Neural progenitor cell (in vitro differentiated cells): Measurements from ENCODE around the gene RNF11. TPM values are rescaled to one million over a fixed set of nuclear protein-coding genes. Genes with fewer than 3 reads are reported as not detected.

Source experiments
- DNase-seq: peaks from one replicate; pipeline ENCODE4 v3.0.0-alpha.2; 2016; ENCODE audit warnings: low spot score
- H2AFZ ChIP-seq: fragments of 200-600 bp; sonication (generic); replicated peaks from 2 replicates; pipeline ENCODE4 v1.6.1; 2016; ENCODE audit warnings: antibody characterized with exemption
- H3F3A ChIP-seq: fragments of 200-600 bp; sonication (generic); 2 replicates; pipeline ENCODE4 v1.6.1; 2016; ENCODE audit warnings: antibody characterized with exemption, low read depth
- H3K27ac ChIP-seq: fragments of 200-600 bp; sonication (generic); 2 replicates; pipeline ENCODE4 v1.5.1; 2016; ENCODE audit warnings: mild to moderate bottlenecking
- H3K27me3 ChIP-seq: fragments of 200-600 bp; sonication (generic); 2 replicates; pipeline ENCODE4 v1.6.1; 2016; ENCODE audit warnings: mild to moderate bottlenecking, moderate library complexity
- H3K36me3 ChIP-seq: fragments of 200-600 bp; sonication (generic); 2 replicates; pipeline ENCODE4 v1.5.1; 2016
- H3K4me1 ChIP-seq: fragments of 200-600 bp; sonication (generic); 2 replicates; pipeline ENCODE4 v1.6.1; 2016; ENCODE audit warnings: mixed run types
- H3K4me2 ChIP-seq: fragments of 200-600 bp; sonication (generic); 2 replicates; pipeline ENCODE4 v1.6.1; 2016
- H3K4me3 ChIP-seq: fragments of 200-600 bp; sonication (generic); 2 replicates; pipeline ENCODE4 v1.5.1; 2016
- H3K79me2 ChIP-seq: fragments of 200-600 bp; sonication (generic); 2 replicates; pipeline ENCODE4 v1.6.1; 2016; ENCODE audit warnings: low read depth
- H3K9ac ChIP-seq: fragments of 200-600 bp; sonication (generic); 2 replicates; pipeline ENCODE4 v1.6.1; 2016
- H3K9me3 ChIP-seq: fragments of 200-600 bp; sonication (generic); 2 replicates; pipeline ENCODE4 v1.5.1; 2016; ENCODE audit warnings: low read depth
- H4K20me1 ChIP-seq: fragments of 200-600 bp; sonication (generic); 2 replicates; pipeline ENCODE4 v1.6.1; 2016; ENCODE audit warnings: low read depth
- H3K27ac Mint-ChIP-seq: 3 replicates; pipeline ENCODE4 v1.8.0; 2021; ENCODE audit warnings: mixed read lengths
- H3K27me3 Mint-ChIP-seq: 2 replicates; pipeline ENCODE4 v1.8.0; 2022; ENCODE audit warnings: low read depth, mild to moderate bottlenecking, inconsistent platforms, moderate library complexity, mixed read lengths; ENCODE audit not compliant: insufficient read depth
- H3K36me3 Mint-ChIP-seq: 3 replicates; pipeline ENCODE4 v1.8.0; 2021; ENCODE audit warnings: mixed read lengths
- H3K4me1 Mint-ChIP-seq: 3 replicates; pipeline ENCODE4 v1.8.0; 2021; ENCODE audit warnings: mixed read lengths
- H3K4me3 Mint-ChIP-seq: 3 replicates; pipeline ENCODE4 v1.8.0; 2021; ENCODE audit warnings: mild to moderate bottlenecking, moderate library complexity, mixed read lengths
- H3K9me3 Mint-ChIP-seq: 3 replicates; pipeline ENCODE4 v1.8.0; 2020; ENCODE audit warnings: mixed read lengths
- CTCF ChIP-seq: fragments of 200-600 bp; sonication (generic); IDR thresholded peaks from 2 replicates; pipeline ENCODE4 v1.5.1; 2017; ENCODE audit warnings: antibody characterized with exemption, mild to moderate bottlenecking
- EZH2 ChIP-seq: fragments of 200-600 bp; sonication (generic); IDR thresholded peaks from 2 replicates; pipeline ENCODE4 v1.6.1; 2017; ENCODE audit warnings: antibody characterized with exemption, mild to moderate bottlenecking, moderate library complexity
- EZH2phosphoT487 ChIP-seq: fragments of 200-600 bp; sonication (generic); IDR thresholded peaks from 2 replicates; pipeline ENCODE4 v1.6.1; 2017; ENCODE audit warnings: antibody characterized with exemption
- total RNA-seq: library from RNA; depleted of rRNA; stranded (reverse); fragments of >200 nt; gene quantifications from 2 replicates; pipeline ENCODE4 v1.2.3, GENCODE V29; 2015; ENCODE audit warnings: low replicate concordance

The RNF11 gene
- total RNA-seq, 1 donor from 2014 or later, result 108 TPM

- DNase-seq, result no peak
- Mint-ChIP-seq H3K27ac (no peak overlapping the region), H3K9me3 (no peaks in the 10 kb centered on the region), H3K36me3 (no peaks in the 10 kb centered on the region), H3K4me3 (no peak overlapping the region), H3K4me1 (peaks cover 3% of the 10 kb centered on the region), H3K27me3 (peaks cover 6% of the 10 kb centered on the region)
- H3K4me3 ChIP-seq, result no peak overlapping the region
- no peak overlapping the region for H3K9ac ChIP-seq
- no peaks in the 10 kb centered on the region for H3F3A ChIP-seq
- H3K27ac ChIP-seq, result no peak overlapping the region
- no peaks in the 10 kb centered on the region for H3K36me3 ChIP-seq
- no peaks in the 10 kb centered on the region for H3K27me3 ChIP-seq
- H4K20me1 ChIP-seq, result no peaks in the 10 kb centered on the region
- H2AFZ ChIP-seq, result no peak overlapping the region
- TF ChIP-seq EZH2phosphoT487 (no peak), CTCF (no peak), EZH2 (no peak)
- no peaks in the 10 kb centered on the region for H3K79me2 ChIP-seq
- H3K4me1 ChIP-seq, result no peaks in the 10 kb centered on the region
- H3K9me3 ChIP-seq, result no peaks in the 10 kb centered on the region
- H3K4me2 ChIP-seq, result no peak overlapping the region
Measured at GRCh38 chr1:51322417-51323101, 86.5 kb downstream of the RNF11 start.

Other genes starting within 250 kb of the RNF11 start
- gene C1orf185, start 134.0 kb upstream of the RNF11 start, total RNA-seq, result not detected in 2 replicates
- gene TTC39A, start 94.3 kb downstream of the RNF11 start, total RNA-seq, result 0.94 and 1.2 TPM in 2 replicates